BJ (cell line): ENCODE measurements around the gene KCNS3. TPM values are rescaled to one million over a fixed set of nuclear protein-coding genes. Genes with fewer than 3 reads are reported as not detected.

ENCODE experiments used
- CTCF ChIA-PET: fragments of 350-600 bp; formaldehyde crosslinking; extraction: SDS; loops from one replicate; lab custom pipeline; 2021; ENCODE audit warnings: antibody characterized with exemption, inconsistent platforms; lab: Yijun Ruan, JAX
- POLR2A ChIA-PET: fragments of 300-600 bp; sonication (Branson Sonifier 250); formaldehyde crosslinking; extraction: SDS; loops from one replicate; lab custom pipeline; 2021; ENCODE audit warnings: antibody characterized with exemption; lab: Charles Lee
- DNase-seq: peaks from one replicate; pipeline ENCODE4 v3.0.0-alpha.2; 2011; ENCODE audit warnings: low read depth
- H3K27me3 ChIP-seq: 2 replicates; pipeline ENCODE4 v1.6.0; 2011; ENCODE audit warnings: low read length; ENCODE audit not compliant: control insufficient read depth, insufficient read depth
- H3K36me3 ChIP-seq: 2 replicates; pipeline ENCODE4 v1.5.1; 2011; ENCODE audit warnings: low read length; ENCODE audit not compliant: control insufficient read depth, insufficient read depth
- H3K4me3 ChIP-seq: 2 replicates; pipeline ENCODE4 v1.5.1; 2011; ENCODE audit warnings: low read depth, mild to moderate bottlenecking, control low read depth, low read length
- polyA plus RNA-seq: library from polyadenylated mRNA; depleted of rRNA; stranded (reverse); fragments of >200 nt; gene quantifications from 2 replicates; pipeline ENCODE4 v1.2.3, GENCODE V29; 2011
- TF ChIP-seq, protein P1 (sequence below): IDR thresholded peaks from 2 replicates; pipeline ENCODE4 v1.5.1; 2011; ENCODE audit warnings: low read depth, mild to moderate bottlenecking, control low read depth, inconsistent platforms, low read length, moderate library complexity; ENCODE audit not compliant: insufficient read depth

The KCNS3 gene
- polyA plus RNA-seq, 1 experiment: 4.9 TPM

DNA sequence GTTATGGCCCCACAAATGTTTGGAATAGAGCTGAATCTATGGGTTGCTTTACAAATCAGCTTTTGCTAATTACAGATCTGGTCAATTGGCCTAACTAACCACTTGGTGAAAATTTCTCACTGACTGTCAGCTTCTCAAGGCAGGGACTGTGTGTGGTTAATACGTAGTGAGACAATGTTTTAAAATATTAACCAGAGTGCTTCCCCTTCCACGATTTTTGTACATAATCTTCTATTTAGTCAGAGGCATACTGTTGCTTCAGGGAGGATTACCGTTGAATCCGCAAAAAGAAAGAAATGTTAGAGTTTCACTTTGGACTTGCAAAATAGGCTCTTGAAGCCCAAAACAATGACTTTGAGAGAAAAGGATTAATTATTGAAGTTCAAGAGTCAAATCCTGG is 14.9 kb upstream of the KCNS3 start:
- Histone ChIP-seq H3K27me3 (no peaks in the 10 kb centered on the region; the same call in 1 of the 2 replicates), H3K36me3 (no peaks in the 10 kb centered on the region), H3K4me3 (no peak overlapping the region)
- ChIA-PET CTCF (interaction anchor here (1.0 to 1.6 kb wide), 2 partner anchors 254 to 284 kb away, joined by 3 to 5 read pairs; no protein-coding TSS in a partner anchor), POLR2A (no interaction called here)
- DNase-seq: no peak
- TF ChIP-seq, protein P1, sequence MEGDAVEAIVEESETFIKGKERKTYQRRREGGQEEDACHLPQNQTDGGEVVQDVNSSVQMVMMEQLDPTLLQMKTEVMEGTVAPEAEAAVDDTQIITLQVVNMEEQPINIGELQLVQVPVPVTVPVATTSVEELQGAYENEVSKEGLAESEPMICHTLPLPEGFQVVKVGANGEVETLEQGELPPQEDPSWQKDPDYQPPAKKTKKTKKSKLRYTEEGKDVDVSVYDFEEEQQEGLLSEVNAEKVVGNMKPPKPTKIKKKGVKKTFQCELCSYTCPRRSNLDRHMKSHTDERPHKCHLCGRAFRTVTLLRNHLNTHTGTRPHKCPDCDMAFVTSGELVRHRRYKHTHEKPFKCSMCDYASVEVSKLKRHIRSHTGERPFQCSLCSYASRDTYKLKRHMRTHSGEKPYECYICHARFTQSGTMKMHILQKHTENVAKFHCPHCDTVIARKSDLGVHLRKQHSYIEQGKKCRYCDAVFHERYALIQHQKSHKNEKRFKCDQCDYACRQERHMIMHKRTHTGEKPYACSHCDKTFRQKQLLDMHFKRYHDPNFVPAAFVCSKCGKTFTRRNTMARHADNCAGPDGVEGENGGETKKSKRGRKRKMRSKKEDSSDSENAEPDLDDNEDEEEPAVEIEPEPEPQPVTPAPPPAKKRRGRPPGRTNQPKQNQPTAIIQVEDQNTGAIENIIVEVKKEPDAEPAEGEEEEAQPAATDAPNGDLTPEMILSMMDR: no peak

GRCh38 chr2:17864676-17865075 is 13.8 kb upstream of the KCNS3 start:
- H3K4me3 ChIP-seq: no peak overlapping the region
- no peaks in the 10 kb centered on the region; the same call in 1 of the 2 replicates for H3K27me3 ChIP-seq
- ChIA-PET CTCF (interaction anchor here (0.7 to 1.0 kb wide), 3 partner anchors 9 to 283 kb away, joined by 3 read pairs; no protein-coding TSS in a partner anchor), POLR2A (no interaction called here)
- DNase-seq: no peak
- TF ChIP-seq, protein P1: no peak
- H3K36me3 ChIP-seq: no peaks in the 10 kb centered on the region

DNA sequence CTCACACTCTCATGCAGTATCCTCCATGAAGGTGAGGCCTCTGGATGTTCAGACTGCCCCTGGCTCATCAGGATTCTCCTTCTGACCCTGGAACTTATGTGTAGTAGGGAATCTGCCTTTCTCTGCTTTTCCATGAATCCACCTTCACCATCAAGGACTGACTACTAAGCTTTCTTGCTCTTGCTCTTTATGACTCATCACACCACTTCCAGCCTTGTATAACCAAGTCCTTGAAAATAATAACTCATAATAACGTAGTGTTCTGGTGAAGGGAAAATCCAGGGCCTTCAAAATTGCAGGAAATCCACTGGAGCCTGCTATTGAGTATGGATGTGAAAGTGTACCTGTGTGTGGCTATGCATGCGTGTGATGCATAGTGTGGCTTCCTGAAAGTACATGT is 11.3 kb upstream of the KCNS3 start:
- Histone ChIP-seq H3K4me3 (no peak overlapping the region), H3K27me3 (no peaks in the 10 kb centered on the region; the same call in 1 of the 2 replicates), H3K36me3 (no peaks in the 10 kb centered on the region)
- DNase-seq: no peak
- ChIA-PET CTCF (interaction anchor here (1.1 to 1.9 kb wide), 2 partner anchors 11 to 15 kb away, joined by 3 to 8 read pairs; no protein-coding TSS in a partner anchor), POLR2A (no interaction called here)
- TF ChIP-seq, protein P1: no peak

GRCh38 chr2:17869128-17869527 is 9.3 kb upstream of the KCNS3 start:
- CTCF ChIA-PET: no interaction called here
- TF ChIP-seq, protein P1: no peak
- no peak overlapping the region for H3K4me3 ChIP-seq
- DNase-seq: no peak
- no peaks in the 10 kb centered on the region for H3K36me3 ChIP-seq
- POLR2A ChIA-PET: no interaction called here
- H3K27me3 ChIP-seq: peaks cover 3% of the 10 kb centered on the region

DNA sequence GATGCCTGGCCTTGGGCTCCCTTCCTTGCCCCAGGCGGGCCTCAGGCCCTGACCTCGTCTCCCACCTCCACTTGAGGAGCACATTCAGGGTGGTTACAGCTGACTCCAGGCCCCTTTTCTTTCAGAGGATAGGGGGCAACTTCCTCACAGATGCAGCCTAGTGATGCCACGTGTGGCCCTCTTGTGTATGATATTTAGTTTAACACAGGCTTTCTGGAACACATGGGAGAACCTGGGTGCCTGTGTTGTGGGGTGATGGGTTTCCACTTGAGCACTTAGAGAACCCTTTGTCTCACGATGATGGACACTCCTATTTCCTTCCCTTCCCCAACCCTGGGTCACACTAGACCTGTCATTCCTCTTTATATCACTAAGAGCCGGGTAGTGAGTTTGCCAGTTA is 6.8 kb upstream of the KCNS3 start:
- POLR2A ChIA-PET: no interaction called here
- Histone ChIP-seq H3K4me3 (no peak overlapping the region), H3K36me3 (no peaks in the 10 kb centered on the region), H3K27me3 (peaks cover 11% of the 10 kb centered on the region)
- TF ChIP-seq, protein P1: no peak
- DNase-seq: no peak
- CTCF ChIA-PET: no interaction called here
